H9 (cell line): ENCODE measurements around the gene GLB1L. TPM values are rescaled to one million over a fixed set of nuclear protein-coding genes. Genes with fewer than 3 reads are reported as not detected.

Experiments used
- DNase-seq: peaks from one replicate; pipeline ENCODE4 v3.0.0-alpha.2; 2017
- H2AFZ ChIP-seq: one replicate; pipeline ENCODE4 v1.6.1; 2013; ENCODE audit warnings: mild to moderate bottlenecking, low read length, control low read depth, moderate library complexity
- H2AK5ac ChIP-seq: 2 replicates; pipeline ENCODE4 v1.6.1; 2013; ENCODE audit warnings: low read length, control low read depth, mixed read lengths; ENCODE audit not compliant: insufficient read length
- H2BK120ac ChIP-seq: one replicate; pipeline ENCODE4 v1.6.1; 2013; ENCODE audit warnings: low read depth, mild to moderate bottlenecking, low read length, control low read depth, inconsistent platforms; ENCODE audit not compliant: poor library complexity, severe bottlenecking
- H2BK12ac ChIP-seq: 2 replicates; pipeline ENCODE4 v1.6.1; 2013; ENCODE audit warnings: low read length, control low read depth, mixed read lengths, low read depth; ENCODE audit not compliant: insufficient read length
- H2BK15ac ChIP-seq: 2 replicates; pipeline ENCODE4 v1.6.1; 2013; ENCODE audit warnings: low read depth, low read length, control low read depth
- H2BK20ac ChIP-seq: one replicate; pipeline ENCODE4 v1.6.1; 2013; ENCODE audit warnings: low read depth, mild to moderate bottlenecking, low read length, control low read depth, inconsistent platforms; ENCODE audit not compliant: poor library complexity, severe bottlenecking
- H2BK5ac ChIP-seq: 2 replicates; pipeline ENCODE4 v1.6.1; 2013; ENCODE audit warnings: low read length, control low read depth, mixed read lengths; ENCODE audit not compliant: insufficient read length
- H3K14ac ChIP-seq: 2 replicates; pipeline ENCODE4 v1.6.1; 2013; ENCODE audit warnings: low read length, control low read depth; ENCODE audit not compliant: insufficient read depth
- H3K18ac ChIP-seq: 2 replicates; pipeline ENCODE4 v1.6.1; 2013; ENCODE audit warnings: low read depth, mild to moderate bottlenecking, mixed read lengths, low read length, control low read depth; ENCODE audit not compliant: insufficient read length
- H3K23ac ChIP-seq: 2 replicates; pipeline ENCODE4 v1.6.1; 2013; ENCODE audit warnings: low read length, control low read depth, mixed read lengths, low read depth; ENCODE audit not compliant: insufficient read length
- H3K23me2 ChIP-seq: 2 replicates; pipeline ENCODE4 v1.6.1; 2013; ENCODE audit warnings: low read depth, mild to moderate bottlenecking, mixed read lengths, low read length, control low read depth; ENCODE audit not compliant: insufficient read length, poor library complexity, severe bottlenecking
- H3K27ac ChIP-seq: 2 replicates; pipeline ENCODE4 v1.5.1; 2013; ENCODE audit warnings: low read length, control low read depth, mixed read lengths, low read depth; ENCODE audit not compliant: insufficient read length
- H3K27me3 ChIP-seq: 2 replicates; pipeline ENCODE4 v1.6.1; 2013; ENCODE audit warnings: low read length, control low read depth, inconsistent platforms; ENCODE audit not compliant: insufficient read depth
- H3K4ac ChIP-seq: 2 replicates; pipeline ENCODE4 v1.6.1; 2013; ENCODE audit warnings: low read depth, mild to moderate bottlenecking, control low read depth, inconsistent platforms, low read length, moderate library complexity
- H3K4me1 ChIP-seq: 2 replicates; pipeline ENCODE4 v1.6.1; 2013; ENCODE audit warnings: low read length, control low read depth, inconsistent platforms; ENCODE audit not compliant: insufficient read depth
- H3K4me2 ChIP-seq: 2 replicates; pipeline ENCODE4 v1.6.1; 2013; ENCODE audit warnings: low read length, control low read depth, mixed read lengths; ENCODE audit not compliant: insufficient read length, insufficient read depth
- H3K56ac ChIP-seq: 2 replicates; pipeline ENCODE4 v1.6.1; 2013; ENCODE audit warnings: low read depth, mild to moderate bottlenecking, mixed read lengths, low read length, control low read depth; ENCODE audit not compliant: insufficient read length
- H3K79me1 ChIP-seq: 2 replicates; pipeline ENCODE4 v1.6.1; 2013; ENCODE audit warnings: low read depth, mild to moderate bottlenecking, moderate library complexity, low read length, control low read depth, inconsistent platforms; ENCODE audit not compliant: insufficient read depth, poor library complexity, severe bottlenecking
- H3K79me2 ChIP-seq: 2 replicates; pipeline ENCODE4 v1.6.1; 2013; ENCODE audit warnings: low read length, control low read depth, inconsistent platforms; ENCODE audit not compliant: insufficient read depth
- H3K9ac ChIP-seq: 2 replicates; pipeline ENCODE4 v1.6.1; 2013; ENCODE audit warnings: low read length, control low read depth, mixed read lengths; ENCODE audit not compliant: insufficient read length; ENCODE audit errors: extremely low read depth
- H3K9me3 ChIP-seq: one replicate; pipeline ENCODE4 v1.6.1; 2013; ENCODE audit warnings: low read depth, low read length, inconsistent platforms; ENCODE audit not compliant: control insufficient read depth
- H3T11ph ChIP-seq: one replicate; pipeline ENCODE4 v1.6.1; 2013; ENCODE audit warnings: mild to moderate bottlenecking, low read length, control low read depth, inconsistent platforms
- H4K20me1 ChIP-seq: one replicate; pipeline ENCODE4 v1.6.1; 2013; ENCODE audit not compliant: control insufficient read depth, insufficient read length, insufficient read depth
- H4K5ac ChIP-seq: 2 replicates; pipeline ENCODE4 v1.6.1; 2013; ENCODE audit warnings: low read depth, mild to moderate bottlenecking, mixed read lengths, low read length, control low read depth; ENCODE audit not compliant: insufficient read length
- H4K8ac ChIP-seq: replicated peaks from 2 replicates; pipeline ENCODE4 v1.6.1; 2013; ENCODE audit warnings: low read length, control low read depth, mixed read lengths, low read depth; ENCODE audit not compliant: insufficient read length
- H4K91ac ChIP-seq: 2 replicates; pipeline ENCODE4 v1.6.1; 2013; ENCODE audit warnings: low read depth, mild to moderate bottlenecking, moderate library complexity, mixed read lengths, low read length, control low read depth; ENCODE audit not compliant: insufficient read length
- H3K27ac Mint-ChIP-seq, 3 experiments: 2 replicates in 2 of 3; 3 replicates in 1 of 3; pipeline ENCODE4 v1.8.0; 2020 to 2021; ENCODE audit warnings: mixed read lengths in 3 of 3, mild to moderate bottlenecking in 1 of 3, moderate library complexity in 1 of 3
- H3K27me3 Mint-ChIP-seq: 2 replicates; pipeline ENCODE4 v1.8.0; 2021; ENCODE audit warnings: low read depth, mild to moderate bottlenecking, moderate library complexity, mixed read lengths
- H3K36me3 Mint-ChIP-seq, 3 experiments: 2 replicates in 2 of 3; 3 replicates in 1 of 3; pipeline ENCODE4 v1.8.0; 2020 to 2021; ENCODE audit warnings: low read depth in 3 of 3, mixed read lengths in 3 of 3; ENCODE audit not compliant: insufficient read depth in 1 of 3
- H3K4me1 Mint-ChIP-seq, 2 experiments: 2 replicates each; pipeline ENCODE4 v1.8.0; 2020; ENCODE audit warnings: mixed read lengths in 2 of 2
- H3K4me3 Mint-ChIP-seq, 2 experiments: 2 replicates in 1 of 2; 3 replicates in 1 of 2; pipeline ENCODE4 v1.8.0; 2020 to 2021; ENCODE audit warnings: mild to moderate bottlenecking in 2 of 2, mixed read lengths in 2 of 2, moderate library complexity in 1 of 2
- H3K9me3 Mint-ChIP-seq, 2 experiments: 2 replicates in 1 of 2; 3 replicates in 1 of 2; pipeline ENCODE4 v1.8.0; 2020; ENCODE audit warnings: mild to moderate bottlenecking in 2 of 2, mixed read lengths in 2 of 2, moderate library complexity in 1 of 2
- WGBS: extraction: QIAGEN DNeasy Blood & Tissue Kit; methylation state at CpG from one replicate; pipeline ENCODE4 v1.1.7; 2013; ENCODE audit warnings: missing lambda C conversion rate, low lambda C conversion rate, mixed read lengths; ENCODE audit not compliant: insufficient read length; ENCODE audit errors: extremely low coverage; 5-methylcytosine and 5-hydroxymethylcytosine counted together
- total RNA-seq: library from RNA; stranded (reverse); gene quantifications from 2 replicates; pipeline ENCODE4 v1.2.1, GENCODE V29; 2021
- TF ChIP-seq, protein P1 (sequence below): fragments of 200-600 bp; sonication (generic); conservative IDR thresholded peaks from 3 replicates; pipeline ENCODE4 v1.8.0; 2021; ENCODE audit warnings: antibody characterized with exemption, mild to moderate bottlenecking

The GLB1L gene
- total RNA-seq, 1 experiment from 2014 or later = 6.5 TPM

DNA sequence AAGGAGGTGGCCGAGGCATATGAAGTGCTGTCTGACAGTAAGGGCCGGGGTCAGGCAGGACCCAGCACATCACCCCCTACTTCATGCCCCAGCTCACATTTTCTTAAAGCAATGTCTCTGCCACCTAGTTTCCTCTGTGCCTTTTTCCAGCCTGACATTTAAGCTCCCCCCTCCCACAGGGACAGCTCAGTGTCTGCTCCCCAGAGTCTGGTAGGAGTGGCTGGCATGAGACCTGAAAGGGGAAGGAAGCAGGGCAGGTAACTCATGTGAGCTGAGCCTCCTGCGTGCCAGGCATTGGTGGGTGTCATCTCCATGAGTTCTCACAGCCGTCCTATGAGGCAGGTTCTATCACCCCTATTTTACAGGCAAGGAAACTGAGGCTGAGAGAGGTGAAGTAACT is 35.4 kb upstream of the GLB1L start:
- Histone ChIP-seq H3T11ph (no peak overlapping the region), H2BK120ac (no peak overlapping the region), H2BK15ac (no peak overlapping the region), H2BK12ac (no peak overlapping the region), H2AK5ac (no peak overlapping the region), H4K20me1 (no peaks in the 10 kb centered on the region), H2BK20ac (no peak overlapping the region), H3K79me1 (no peaks in the 10 kb centered on the region), H3K18ac (no peak overlapping the region), H3K23me2 (peaks cover 12% of the 10 kb centered on the region), H2AFZ (no peak overlapping the region), H4K91ac (no peak overlapping the region), H3K4me1 (no peaks in the 10 kb centered on the region; the same call in 1 of the 2 replicates), H3K27ac (no peak overlapping the region), H3K56ac (no peak overlapping the region), H3K9me3 (no peaks in the 10 kb centered on the region), H4K8ac (no peak overlapping the region), H3K9ac (no peak overlapping the region), H4K5ac (no peak overlapping the region), H3K14ac (no peak overlapping the region), H3K4ac (no peak overlapping the region), H3K27me3 (no peaks in the 10 kb centered on the region), H2BK5ac (no peak overlapping the region), H3K23ac (no peak overlapping the region), H3K4me2 (peak overlapping the region; percentile 96), H3K79me2 (no peaks in the 10 kb centered on the region)
- TF ChIP-seq, protein P1, sequence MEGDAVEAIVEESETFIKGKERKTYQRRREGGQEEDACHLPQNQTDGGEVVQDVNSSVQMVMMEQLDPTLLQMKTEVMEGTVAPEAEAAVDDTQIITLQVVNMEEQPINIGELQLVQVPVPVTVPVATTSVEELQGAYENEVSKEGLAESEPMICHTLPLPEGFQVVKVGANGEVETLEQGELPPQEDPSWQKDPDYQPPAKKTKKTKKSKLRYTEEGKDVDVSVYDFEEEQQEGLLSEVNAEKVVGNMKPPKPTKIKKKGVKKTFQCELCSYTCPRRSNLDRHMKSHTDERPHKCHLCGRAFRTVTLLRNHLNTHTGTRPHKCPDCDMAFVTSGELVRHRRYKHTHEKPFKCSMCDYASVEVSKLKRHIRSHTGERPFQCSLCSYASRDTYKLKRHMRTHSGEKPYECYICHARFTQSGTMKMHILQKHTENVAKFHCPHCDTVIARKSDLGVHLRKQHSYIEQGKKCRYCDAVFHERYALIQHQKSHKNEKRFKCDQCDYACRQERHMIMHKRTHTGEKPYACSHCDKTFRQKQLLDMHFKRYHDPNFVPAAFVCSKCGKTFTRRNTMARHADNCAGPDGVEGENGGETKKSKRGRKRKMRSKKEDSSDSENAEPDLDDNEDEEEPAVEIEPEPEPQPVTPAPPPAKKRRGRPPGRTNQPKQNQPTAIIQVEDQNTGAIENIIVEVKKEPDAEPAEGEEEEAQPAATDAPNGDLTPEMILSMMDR = no peak
- H3K27ac Mint-ChIP-seq = no peak overlapping the region
- H3K4me1 Mint-ChIP-seq = peaks cover 28 to 34% of the 10 kb centered on the region in 2 experiments
- no peak for DNase-seq
- no CpG with 5 or more reads among the region's 4 CpGs for WGBS
- H3K27me3 Mint-ChIP-seq = peaks cover 2% of the 10 kb centered on the region
- peak overlapping the region; percentile 77 to 89; a peak in 3 of 5 replicates for H3K4me3 Mint-ChIP-seq
- H3K36me3 Mint-ChIP-seq = peaks cover 4 to 34% (median 17%) of the 10 kb centered on the region in 3 experiments; a peak in 6 of 7 replicates
- H3K9me3 Mint-ChIP-seq = no peaks in the 10 kb centered on the region
